Measurements from ENCODE around the gene CHD2.
"Not testable (repeated sequence)": the region's sequence is repeated elsewhere in the genome, so short reads cannot be mapped to it uniquely, and the experiment has no call there.

The CHD2 gene

GRCh38 chr15:92906563-92907081, 6.5 kb downstream of the CHD2 start:
- DNase-seq: no peak

- no peak for DNase-seq
Measured at GRCh38 chr15:92907229-92907628, 7.1 kb downstream of the CHD2 start.

DNA sequence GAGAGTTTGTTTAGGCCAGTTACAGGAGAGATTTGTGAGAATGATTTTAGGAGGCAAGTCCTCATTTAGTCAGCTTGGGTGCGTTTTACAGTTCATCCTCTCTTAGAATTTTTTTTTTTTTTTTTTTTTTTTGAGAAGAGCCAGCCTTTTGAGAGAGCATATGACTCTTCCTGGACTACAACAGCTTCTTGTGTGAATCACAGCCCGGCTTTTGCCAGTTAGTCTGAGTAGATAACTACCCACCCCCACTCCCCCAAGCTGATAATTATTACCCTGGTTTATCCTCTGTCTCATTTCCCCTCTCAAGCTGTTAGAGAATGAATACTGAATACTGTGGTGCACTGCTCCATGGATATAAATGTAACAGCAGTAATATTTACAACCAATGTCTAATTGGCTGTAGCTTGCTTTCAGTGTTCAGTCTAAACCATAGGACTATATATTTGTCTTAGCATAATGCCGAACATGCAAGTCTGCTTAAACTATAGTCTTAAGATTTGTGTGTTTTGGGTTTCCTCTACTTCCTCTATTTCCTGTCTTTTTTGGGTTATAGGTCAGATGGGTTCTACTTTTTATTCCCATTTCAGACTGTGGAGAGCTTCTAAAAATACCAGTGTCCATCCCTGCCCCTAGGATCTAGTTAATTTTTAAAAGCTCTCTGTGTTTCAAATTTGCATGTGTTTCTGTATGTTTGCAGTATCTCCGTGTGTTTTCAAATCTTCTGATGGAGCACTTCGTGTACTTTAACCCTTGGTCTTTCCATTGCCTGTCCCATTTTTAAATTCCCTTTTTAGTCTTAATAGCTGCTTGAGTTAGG, 8.0 kb downstream of the CHD2 start:
- no peak for DNase-seq

GRCh38 chr15:92908713-92909057, 8.6 kb downstream of the CHD2 start:
- DNase-seq: no peak

DNA sequence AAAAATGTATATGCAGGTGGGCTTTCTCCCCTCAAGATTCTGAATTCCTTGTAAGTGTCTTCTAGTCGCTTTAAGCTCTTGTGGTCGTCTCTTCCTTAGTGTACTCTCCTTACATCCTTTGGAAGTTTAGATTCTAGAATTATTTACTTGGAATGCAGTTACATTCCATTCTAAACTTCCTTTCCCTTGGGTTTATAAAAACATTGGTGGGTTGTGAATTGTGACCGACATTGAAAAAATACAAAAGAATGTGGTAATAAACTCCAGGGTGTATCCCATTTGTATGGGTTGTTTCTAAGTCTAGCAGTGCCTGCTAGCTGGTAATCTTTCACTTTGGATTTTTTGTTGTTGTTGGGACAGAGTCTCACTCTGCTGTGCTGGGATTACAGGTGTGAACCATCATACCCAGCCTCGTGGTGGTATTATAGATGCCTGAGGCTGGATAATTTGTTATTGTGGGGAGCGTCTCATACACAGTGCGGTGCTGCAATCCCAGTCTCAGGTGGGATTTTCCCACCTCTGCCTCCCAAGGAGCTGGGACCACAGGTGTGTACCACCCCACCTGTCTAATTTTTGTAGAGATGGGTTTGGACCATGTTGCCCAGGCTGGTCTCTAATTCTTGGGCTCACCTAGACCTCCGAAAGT, 9.1 kb downstream of the CHD2 start:
- no peak for DNase-seq

DNA sequence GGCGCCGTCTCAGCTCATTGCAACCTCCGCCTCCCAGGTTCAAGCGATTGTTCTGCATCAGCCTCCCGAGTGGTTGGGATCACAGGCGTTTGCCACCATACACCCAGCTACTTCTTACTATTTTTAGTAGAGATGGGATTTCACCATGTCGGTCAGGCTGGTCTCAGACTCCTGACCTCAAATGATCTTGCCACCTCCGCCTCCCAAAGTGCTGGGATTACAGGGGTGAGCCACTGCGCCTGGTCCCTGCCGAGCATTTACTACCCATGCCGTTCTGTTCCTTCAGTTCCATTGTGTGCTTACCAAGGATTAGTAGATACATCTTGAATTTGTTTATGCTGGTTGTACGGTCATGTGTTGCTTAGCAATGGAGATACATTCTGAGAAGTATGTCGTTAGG, 10.3 kb downstream of the CHD2 start:
- no peak for DNase-seq

- no peak for DNase-seq
Measured at GRCh38 chr15:92914103-92914499, 14.0 kb downstream of the CHD2 start.

GRCh38 chr15:92914768-92915221, 14.7 kb downstream of the CHD2 start:
- DNase-seq: no peak

DNA sequence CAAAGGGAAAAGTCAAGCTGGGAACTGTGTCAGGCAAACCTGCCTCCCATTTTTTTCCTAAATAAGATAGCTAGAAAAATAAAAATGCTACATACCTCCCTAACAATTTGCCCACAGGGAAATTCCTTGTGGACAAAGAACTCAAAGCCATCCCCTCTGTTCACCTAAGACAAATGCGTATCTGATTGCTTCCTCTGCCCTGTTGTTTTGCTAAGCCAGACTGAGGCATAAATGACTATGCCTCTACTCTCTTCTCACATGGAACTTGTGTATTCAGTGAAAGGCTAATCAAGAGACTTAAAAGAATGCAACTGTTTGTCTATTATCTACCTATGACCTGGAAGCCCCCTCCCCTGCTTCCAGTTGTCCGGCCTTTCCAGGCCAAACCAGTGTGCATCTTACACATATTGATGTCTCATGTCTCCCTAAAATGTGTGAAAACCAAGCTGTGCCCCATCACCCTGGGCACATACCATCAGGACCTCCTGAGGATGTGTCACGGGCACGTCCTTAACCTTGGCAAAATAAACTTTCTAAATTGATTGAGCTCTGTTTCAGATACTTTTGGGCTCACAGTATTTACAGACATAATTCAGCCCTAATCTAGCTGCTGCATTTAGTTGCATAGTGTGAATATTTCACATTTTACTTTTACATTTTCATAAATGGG, 15.8 kb downstream of the CHD2 start:
- DNase-seq: no peak

DNA sequence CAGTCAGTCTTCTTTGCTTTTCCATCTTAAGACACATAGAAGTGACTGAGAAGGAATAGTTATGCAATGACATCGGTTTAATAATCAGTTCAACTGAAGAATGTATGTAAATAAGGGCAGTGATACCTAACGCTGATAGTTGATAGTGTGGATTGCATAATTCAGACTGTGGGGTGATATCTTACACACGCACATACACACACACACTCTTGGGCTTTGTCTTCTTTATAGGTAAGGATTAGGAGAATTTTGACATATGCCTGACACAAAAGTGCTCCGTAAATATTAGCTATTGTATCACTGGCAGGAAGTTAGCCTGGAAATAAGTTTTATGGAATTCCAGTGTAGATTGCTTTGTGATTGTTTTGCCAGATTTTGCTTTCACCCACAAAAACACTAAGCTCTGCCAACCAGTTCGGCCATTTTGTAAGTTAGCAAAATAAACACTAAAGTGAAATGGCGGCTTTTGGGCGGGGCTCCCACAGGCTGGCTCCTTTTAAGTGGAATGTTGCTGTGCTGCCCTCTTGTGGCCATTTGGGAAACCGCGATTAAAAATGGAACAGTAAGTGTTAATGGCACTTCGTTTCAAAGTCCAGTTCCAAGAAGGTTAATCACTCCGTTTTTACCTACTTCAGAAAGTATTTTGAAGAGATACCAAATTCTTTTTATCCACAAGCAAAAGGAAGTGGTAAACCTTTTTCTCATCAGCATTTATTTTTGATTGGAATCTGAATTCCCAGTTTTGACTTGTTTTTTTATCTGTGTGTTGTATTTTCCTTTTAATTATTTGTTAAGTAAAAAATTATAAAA, 17.7 kb downstream of the CHD2 start:
- DNase-seq: peak; percentile 49

GRCh38 chr15:92918881-92919280, 18.8 kb downstream of the CHD2 start:
- DNase-seq: not testable (repeated sequence)

DNA sequence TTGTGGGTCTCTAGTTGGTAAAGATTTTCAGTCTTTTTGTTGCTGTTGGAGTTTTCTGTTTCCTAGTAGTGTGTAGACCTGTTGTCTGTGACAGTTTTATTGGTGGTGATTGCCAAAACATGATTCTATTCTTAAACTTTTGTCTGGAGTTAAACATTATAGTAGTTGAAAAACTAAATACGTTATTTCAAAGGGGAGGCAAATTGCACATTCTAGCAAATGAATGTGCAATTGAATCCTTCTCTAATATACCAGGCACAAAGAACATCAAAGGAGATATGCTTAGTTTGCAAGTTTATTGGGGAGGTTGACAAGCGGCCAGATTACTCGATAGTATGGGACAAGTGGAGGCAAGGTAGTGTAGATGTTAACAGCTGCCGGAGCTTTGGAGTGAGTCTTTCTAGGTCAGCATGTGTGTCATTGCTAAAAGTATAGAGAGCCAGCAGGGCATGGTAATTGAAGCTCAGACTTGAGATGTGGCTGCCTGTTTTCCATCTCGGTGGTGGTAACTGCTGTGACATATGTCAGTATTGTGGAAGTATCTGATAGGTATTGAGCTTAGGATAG, 20.6 kb downstream of the CHD2 start:
- DNase-seq: no peak

GRCh38 chr15:92921215-92922131, 21.3 kb downstream of the CHD2 start:
- no peak for DNase-seq

- no peak for DNase-seq
Measured at GRCh38 chr15:92922418-92923002, 22.4 kb downstream of the CHD2 start.

DNA sequence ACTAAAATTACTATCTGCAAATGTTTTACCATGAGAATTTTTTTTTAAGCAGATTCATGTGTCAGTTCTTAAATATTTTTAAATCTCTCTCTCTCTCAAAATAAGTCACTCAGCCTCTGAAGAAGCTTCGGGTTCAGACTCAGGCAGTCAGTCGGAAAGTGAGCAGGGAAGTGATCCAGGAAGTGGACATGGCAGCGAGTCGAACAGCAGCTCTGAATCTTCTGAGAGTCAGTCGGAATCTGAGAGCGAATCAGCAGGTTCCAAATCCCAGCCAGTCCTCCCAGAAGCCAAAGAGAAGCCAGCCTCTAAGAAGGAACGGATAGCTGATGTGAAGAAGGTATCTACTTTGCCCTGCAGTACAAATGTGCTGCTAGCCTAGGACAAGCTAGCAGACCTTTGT, 24.1 kb downstream of the CHD2 start:
- DNase-seq: no peak

- no peak for DNase-seq
Measured at GRCh38 chr15:92925454-92925853, 25.3 kb downstream of the CHD2 start.

- no peak for DNase-seq
Measured at GRCh38 chr15:92928225-92928750, 28.2 kb downstream of the CHD2 start.

DNA sequence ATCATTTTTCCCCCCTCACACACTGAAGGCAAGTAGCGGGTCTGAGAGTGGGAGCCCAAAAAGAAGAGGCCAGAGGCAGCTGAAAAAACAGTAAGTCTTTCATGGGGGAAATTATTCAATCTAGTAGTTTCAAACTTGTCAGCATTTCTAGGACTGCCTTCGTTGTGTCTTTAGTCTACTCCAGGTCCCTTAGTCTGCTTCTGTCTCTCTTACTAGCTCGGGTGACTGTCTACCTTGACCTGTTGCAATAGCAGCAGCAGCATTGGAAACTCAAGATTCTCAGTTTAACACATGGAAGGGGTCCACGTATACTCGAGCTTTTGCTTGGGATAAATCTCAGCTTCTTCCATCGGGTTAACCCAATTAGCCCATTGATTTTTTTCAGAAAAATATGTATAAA, 28.9 kb downstream of the CHD2 start:
- DNase-seq: no peak

GRCh38 chr15:92930054-92930621, 30.0 kb downstream of the CHD2 start:
- DNase-seq: no peak

- no peak for DNase-seq
Measured at GRCh38 chr15:92930776-92931175, 30.7 kb downstream of the CHD2 start.
